SIG-M5 (cell line): ENCODE measurements around the gene IFNG-AS1.

Experiments
- DNase-seq: peaks from one replicate; lab custom pipeline; 2025; lab: John Stamatoyannopoulos, UW

Gene IFNG-AS1

GRCh38 chr12:68037616-68038255 lies 48.5 kb downstream of the IFNG-AS1 start:
- DNase-seq: no peak

DNA sequence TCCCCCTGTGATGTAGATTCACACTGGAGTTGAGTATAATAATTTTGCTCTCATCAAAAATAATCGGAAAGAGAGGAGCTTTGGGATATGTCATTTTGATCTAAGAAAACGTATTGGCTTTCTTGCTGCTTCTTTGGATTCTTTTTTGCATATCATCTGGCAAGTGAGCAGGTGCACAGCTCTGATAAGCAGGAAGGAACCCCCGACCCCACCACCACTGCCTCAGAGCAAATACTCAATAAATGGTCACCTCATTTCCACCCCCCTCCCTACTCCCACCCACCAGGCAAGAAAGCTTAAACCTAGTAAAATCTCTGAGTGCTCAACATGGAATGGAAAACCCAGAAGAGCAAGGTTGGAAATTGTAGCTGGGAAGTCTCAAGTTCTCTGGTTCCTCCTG lies 49.4 kb downstream of the IFNG-AS1 start:
- DNase-seq: no peak

DNA sequence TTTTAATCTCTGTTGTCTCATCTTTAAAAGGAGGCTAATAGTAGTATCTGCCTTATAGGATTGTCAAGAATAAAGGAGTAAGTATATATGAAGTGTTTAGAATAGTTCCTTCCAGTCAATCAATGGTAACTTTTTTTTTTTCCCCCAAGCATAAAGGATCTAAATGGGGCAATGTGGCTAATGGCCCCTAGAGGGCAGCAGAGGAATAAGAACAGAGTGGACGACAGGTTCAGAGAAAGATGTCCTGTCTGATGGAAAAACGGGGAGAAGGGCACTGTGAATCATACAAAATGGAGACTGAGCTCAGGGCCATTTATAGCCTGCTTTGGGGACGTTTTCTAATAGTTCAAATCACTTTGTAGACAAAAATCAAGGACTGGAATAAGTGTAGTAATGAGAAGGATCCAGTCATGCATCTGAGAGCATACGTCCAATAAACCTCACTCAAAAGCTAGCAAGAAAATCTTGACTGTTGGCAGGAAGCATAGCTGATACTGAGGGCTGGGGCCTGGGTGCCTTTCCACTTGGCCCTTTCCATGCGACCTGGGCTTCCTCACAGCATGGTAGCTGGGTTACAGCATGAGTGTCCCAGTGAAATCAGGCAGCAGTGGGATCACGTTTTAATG lies 51.3 kb downstream of the IFNG-AS1 start:
- DNase-seq: no peak

DNA sequence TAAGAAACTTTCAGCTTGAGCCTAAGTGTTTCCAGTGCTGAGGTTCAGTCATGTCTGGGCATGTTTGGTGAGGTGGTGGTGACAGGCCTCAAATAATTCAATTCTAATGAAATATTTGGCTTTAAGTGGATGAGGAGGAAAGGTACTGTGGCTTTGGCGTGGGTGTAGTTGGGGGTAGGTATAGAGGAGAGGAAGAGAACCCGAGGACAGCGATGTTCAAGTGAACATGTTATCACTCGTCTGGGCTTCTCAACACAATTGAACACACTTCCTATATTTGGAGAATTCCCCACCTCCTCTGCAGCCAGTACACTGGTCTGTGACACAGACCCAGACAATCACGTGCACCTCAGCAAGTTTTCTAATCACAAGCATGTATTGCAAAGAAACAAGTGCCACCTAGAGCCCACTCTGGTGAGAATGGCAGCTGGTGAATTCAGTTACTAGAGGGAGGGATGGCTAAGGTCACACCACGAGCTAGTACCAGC lies 53.0 kb downstream of the IFNG-AS1 start:
- DNase-seq: no peak

- no peak for DNase-seq
Observed at GRCh38 chr12:68043435-68043834, 54.2 kb downstream of the IFNG-AS1 start.

- no peak for DNase-seq
Observed at GRCh38 chr12:68048648-68049297, 59.5 kb downstream of the IFNG-AS1 start.

DNA sequence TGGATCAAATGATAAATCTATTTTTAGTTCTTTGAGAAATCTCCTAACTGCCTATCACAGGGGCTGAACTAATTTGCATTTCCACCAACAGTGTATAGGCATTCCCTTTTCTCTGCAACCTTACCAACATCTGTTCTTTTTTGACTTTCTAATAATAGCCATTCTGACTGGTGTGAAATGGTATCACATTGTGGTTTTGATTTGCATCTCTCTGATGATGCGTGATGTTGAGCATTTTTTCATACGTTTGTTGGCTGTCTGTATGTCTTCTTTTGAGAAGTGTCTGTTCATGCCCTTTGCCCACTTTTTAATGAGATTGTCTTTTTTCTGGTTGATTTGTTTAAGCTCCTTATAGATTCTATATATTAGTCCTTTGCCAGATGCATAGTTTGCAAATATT lies 67.1 kb downstream of the IFNG-AS1 start:
- no peak for DNase-seq

DNA sequence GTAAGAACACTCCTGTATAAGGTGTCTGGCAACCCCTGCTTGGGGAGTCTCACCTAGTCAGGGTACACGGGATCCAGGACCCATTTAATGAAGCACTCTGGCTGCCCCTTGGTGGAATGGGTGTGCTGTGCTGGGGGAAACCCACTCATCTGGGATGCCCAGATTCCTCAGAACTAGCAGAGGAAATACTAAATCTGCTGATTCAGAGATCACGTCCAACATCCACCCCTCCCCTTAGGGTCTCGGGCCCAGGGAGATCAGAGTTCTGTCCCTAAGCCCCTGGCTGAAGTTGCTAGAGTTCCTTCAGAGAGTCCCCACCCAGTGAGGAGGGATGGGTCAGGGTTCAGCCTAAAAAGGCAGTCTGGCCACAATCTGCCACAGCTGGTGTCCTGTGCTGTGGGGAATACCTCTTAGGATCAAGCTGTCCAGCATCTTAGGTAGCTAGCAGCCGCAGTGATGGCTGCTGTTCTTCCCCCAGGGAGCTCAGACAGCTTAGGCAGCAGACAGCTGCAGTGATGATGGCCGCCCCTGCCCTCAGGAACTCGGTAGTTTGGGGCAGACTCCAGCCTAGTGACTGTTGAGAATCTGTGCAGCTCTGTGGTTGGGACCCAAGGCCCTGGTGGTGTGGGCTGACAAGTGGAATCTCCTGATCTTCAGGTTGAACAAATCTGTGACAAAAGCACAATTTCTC lies 74.8 kb downstream of the IFNG-AS1 start:
- DNase-seq: no peak

GRCh38 chr12:68065163-68065562 lies 75.9 kb downstream of the IFNG-AS1 start:
- DNase-seq: no peak

GRCh38 chr12:68065687-68066086 lies 76.4 kb downstream of the IFNG-AS1 start:
- DNase-seq: no peak

DNA sequence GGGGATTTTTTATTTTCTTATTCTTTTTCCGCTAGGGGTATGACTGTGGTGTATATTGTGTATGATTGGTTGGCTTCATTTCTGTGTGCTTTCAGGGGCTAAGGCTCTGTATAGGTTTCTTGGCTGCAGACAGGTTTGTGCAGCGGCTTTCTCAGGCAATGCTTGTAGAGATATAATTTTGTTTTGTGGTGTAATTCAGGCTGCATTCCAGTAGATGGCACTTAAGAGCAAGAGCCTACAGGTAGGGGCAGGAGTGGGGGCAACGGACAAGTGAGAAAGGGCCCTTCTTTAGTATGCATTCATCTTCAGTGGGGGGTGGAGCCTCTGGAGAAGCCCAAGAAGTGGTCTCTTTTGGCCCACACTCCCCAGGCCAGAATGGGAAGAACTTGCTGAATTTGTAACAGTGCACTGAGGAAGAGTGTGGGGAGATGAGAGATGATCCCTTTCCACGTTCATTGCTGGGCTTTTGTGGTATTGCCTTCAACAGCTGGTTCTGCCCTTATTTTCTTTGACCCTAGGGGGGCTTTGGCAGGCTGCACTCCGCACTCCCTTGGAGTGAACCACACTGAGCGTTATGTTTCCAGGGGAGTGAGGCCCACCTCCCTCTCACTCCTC lies 78.6 kb downstream of the IFNG-AS1 start:
- DNase-seq: no peak

GRCh38 chr12:68069275-68069674 lies 80.0 kb downstream of the IFNG-AS1 start:
- no peak for DNase-seq
